Kidney (tissue), 14 donors: ENCODE data around the gene C17orf113. TPM values are rescaled to one million over a fixed set of nuclear protein-coding genes. Genes with fewer than 3 reads are reported as not detected.

ENCODE experiments used
- DNase-seq, 5 donors: peaks; one replicate each; pipeline ENCODE4 v3.0.0-alpha.2; 2013 to 2020
- FAIRE-seq: peaks from 2 replicates; lab custom pipeline; 2012; peaks lifted over from hg19 to GRCh38; lab: Jason Lieb, UNC
- H3K27ac ChIP-seq, 2 donors: one replicate each; pipeline ENCODE4 v1.7.0; 2013; ENCODE audit warnings: low read depth in 2 of 2, low read length in 2 of 2, inconsistent platforms in 1 of 2
- H3K27me3 ChIP-seq: one replicate; pipeline ENCODE4 v1.7.1; 2013; ENCODE audit warnings: low read length, inconsistent platforms; ENCODE audit not compliant: control insufficient read depth, insufficient read depth
- H3K36me3 ChIP-seq, 3 donors: one replicate each; pipeline versions ENCODE4 v1.7.0 to v1.7.1; 2013; ENCODE audit warnings: low read length in 3 of 3, control low read depth in 1 of 3, inconsistent platforms in 1 of 3; ENCODE audit not compliant: insufficient read depth in 3 of 3, control insufficient read depth in 2 of 3
- H3K4me1 ChIP-seq, 3 donors: one replicate each; pipeline versions ENCODE4 v1.7.0 to v1.7.1; 2013; ENCODE audit warnings: low read length in 3 of 3, inconsistent platforms in 1 of 3, low read depth in 1 of 3; ENCODE audit not compliant: control insufficient read depth in 2 of 3, insufficient read depth in 2 of 3
- H3K4me3 ChIP-seq, 3 donors: one replicate each; pipeline versions ENCODE4 v1.7.0 to v1.8.1; 2013; ENCODE audit warnings: low read length in 3 of 3, control low read depth in 1 of 3, inconsistent platforms in 1 of 3
- H3K9ac ChIP-seq, 3 donors: one replicate each; pipeline versions ENCODE4 v1.7.0 to v1.7.1; 2013; ENCODE audit warnings: low read length in 3 of 3, control low read depth in 1 of 3, inconsistent platforms in 1 of 3
- H3K9me3 ChIP-seq, 3 donors: one replicate each; pipeline versions ENCODE4 v1.7.0 to v1.7.1; 2013; ENCODE audit warnings: low read length in 3 of 3, control low read depth in 1 of 3, inconsistent platforms in 1 of 3; ENCODE audit not compliant: control insufficient read depth in 2 of 3, insufficient read depth in 1 of 3
- CTCF ChIP-seq: IDR thresholded peaks from 3 replicates; pipeline ENCODE4 v1.5.1; 2012; ENCODE audit warnings: mild to moderate bottlenecking, moderate library complexity, borderline replicate concordance; ENCODE audit not compliant: insufficient read depth; ENCODE audit errors: extremely low read depth
- intact Hi-C: fragments of 100-400 bp; cut with DNase I; formaldehyde crosslinking; loops from one replicate; pipeline ENCODE4 v1.11.1; 2022
- polyA plus RNA-seq: library from polyadenylated mRNA; stranded (reverse); fragments of 350-450 nt; fragmentation: Illumina TruSeq; extraction: RNeasy Lipid Tissue Mini Kit (QIAGEN cat#74804); gene quantifications from one replicate; pipeline ENCODE4 v1.2.3, GENCODE V29; 2014; ENCODE audit warnings: low read depth, low replicate concordance; ENCODE audit not compliant: insufficient read depth
- total RNA-seq: library from RNA; stranded (reverse); fragmentation: NEBNext Ultra II Directional; extraction: Animal tissue kit (Norgen Biotek cat#: 25700); gene quantifications from one replicate; pipeline ENCODE4 v1.2.1, GENCODE V29; 2021
- donor health status: control.
- donor health status: control.
- donor health status: control.
- donor health status: control.
- donor health status: control.
- donor health status: DM: yes; HTN: yes; CAD: no.
- donor health status: Normal renal cell carcinoma (clear cell type).

C17orf113 gene
- total and polyA plus RNA-seq, 2 donors from 2014 or later: 1.1 to 3.8 TPM

- Histone ChIP-seq H3K27me3 (no peaks in the 10 kb centered on the region), H3K4me1 (peaks cover 0 to 2% (median 0%) of the 10 kb centered on the region in 3 donors), H3K4me3 (no peak overlapping the region), H3K27ac (no peak overlapping the region), H3K9me3 (no peaks in the 10 kb centered on the region), H3K9ac (no peak overlapping the region), H3K36me3 (no peaks in the 10 kb centered on the region)
- FAIRE-seq: no peak
- intact Hi-C loops: no loop called here
- DNase-seq: peak in 3 of 5 donors; percentile 48 to 69 (median 63)
- TF ChIP-seq CTCF: no peak
These were observed 4.6 kb upstream of the C17orf113 start for GRCh38 chr17:42055027-42055426.

GRCh38 chr17:42053731-42054500 is 3.5 kb upstream of the C17orf113 start:
- Histone ChIP-seq H3K9me3 (no peaks in the 10 kb centered on the region), H3K4me1 (peaks cover 0 to 2% (median 0%) of the 10 kb centered on the region in 3 donors), H3K27ac (no peak overlapping the region), H3K4me3 (no peak overlapping the region), H3K9ac (no peak overlapping the region), H3K27me3 (no peaks in the 10 kb centered on the region), H3K36me3 (no peaks in the 10 kb centered on the region)
- DNase-seq (peak in 4 of 5 donors; percentile 58 to 77 (median 74)), FAIRE-seq (no peak)
- intact Hi-C loops: no loop called here
- TF ChIP-seq CTCF: no peak

- Histone ChIP-seq H3K9me3 (no peaks in the 10 kb centered on the region), H3K27ac (no peak overlapping the region), H3K36me3 (no peaks in the 10 kb centered on the region), H3K4me3 (no peak overlapping the region), H3K4me1 (peaks cover 0 to 2% (median 0%) of the 10 kb centered on the region in 3 donors), H3K9ac (no peak overlapping the region), H3K27me3 (no peaks in the 10 kb centered on the region)
- intact Hi-C loops: no loop called here
- FAIRE-seq (no peak), DNase-seq (no peak)
- TF ChIP-seq CTCF: no peak
These were observed 2.0 kb upstream of the C17orf113 start for GRCh38 chr17:42052346-42052877.
